Activated T-helper 1 cell treated with anti-CD3 and anti-CD28 coated beads, Interleukin-12 subunit alpha, Interleukin-12 subunit beta, Interleukin-2, Interleukin-4 antibody, amounts not matched to agents 30 ng/mL and 10 ng/mL and 1 ng/mL, durations not matched to agents 14 hours and 24 hours and 36 hours (primary cell): ENCODE measurements around the gene TAL1. TPM values are rescaled to one million over a fixed set of nuclear protein-coding genes. Genes with fewer than 3 reads are reported as not detected.

ENCODE experiments used
- DNase-seq: peaks from one replicate; pipeline ENCODE4 v3.0.0; 2021; ENCODE audit warnings: low spot score
- H3K27ac Mint-ChIP-seq: one replicate; pipeline ENCODE4 v1.8.0; 2021; ENCODE audit warnings: mild to moderate bottlenecking, mixed read lengths
- H3K27me3 Mint-ChIP-seq: one replicate; pipeline ENCODE4 v1.8.0; 2022; ENCODE audit warnings: mild to moderate bottlenecking, moderate library complexity, mixed read lengths; ENCODE audit not compliant: insufficient read depth
- H3K36me3 Mint-ChIP-seq: one replicate; pipeline ENCODE4 v1.8.0; 2021; ENCODE audit warnings: low read depth, mixed read lengths
- H3K4me1 Mint-ChIP-seq: one replicate; pipeline ENCODE4 v1.8.0; 2021; ENCODE audit warnings: low read depth, mixed read lengths
- H3K4me3 Mint-ChIP-seq: one replicate; pipeline ENCODE4 v1.8.0; 2021; ENCODE audit warnings: mild to moderate bottlenecking, moderate library complexity, mixed read lengths
- H3K9me3 Mint-ChIP-seq: one replicate; pipeline ENCODE4 v1.8.0; 2021; ENCODE audit warnings: mixed read lengths
- intact Hi-C: fragments of 100-400 bp; cut with micrococcal nuclease; formaldehyde crosslinking; loops from one replicate; pipeline ENCODE4 v1.15.1; 2024
- total RNA-seq: library from RNA; stranded (reverse); gene quantifications from 2 replicates; pipeline ENCODE4 v1.2.3, GENCODE V29; 2022

The TAL1 gene
- total RNA-seq, 1 donor from 2014 or later: not detected

GRCh38 chr1:47216278-47217059 is 15.6 kb downstream of the TAL1 start:
- no peak overlapping the region for H3K27ac Mint-ChIP-seq
- intact Hi-C loops: no loop called here
- peaks cover 2% of the 10 kb centered on the region for H3K27me3 Mint-ChIP-seq
- no peak for DNase-seq
- H3K4me3 Mint-ChIP-seq: no peak overlapping the region
- H3K36me3 Mint-ChIP-seq: no peaks in the 10 kb centered on the region
- H3K9me3 Mint-ChIP-seq: no peaks in the 10 kb centered on the region
- no peaks in the 10 kb centered on the region for H3K4me1 Mint-ChIP-seq

GRCh38 chr1:47215713-47216112 is 16.3 kb downstream of the TAL1 start:
- Mint-ChIP-seq H3K4me1 (no peaks in the 10 kb centered on the region), H3K27ac (no peak overlapping the region), H3K9me3 (no peaks in the 10 kb centered on the region), H3K4me3 (no peak overlapping the region), H3K36me3 (no peaks in the 10 kb centered on the region), H3K27me3 (peaks cover 2% of the 10 kb centered on the region)
- no peak for DNase-seq
- intact Hi-C loops: no loop called here

- Mint-ChIP-seq H3K36me3 (no peaks in the 10 kb centered on the region), H3K4me3 (no peak overlapping the region), H3K27me3 (peaks cover 2% of the 10 kb centered on the region), H3K4me1 (no peaks in the 10 kb centered on the region), H3K9me3 (no peaks in the 10 kb centered on the region), H3K27ac (no peak overlapping the region)
- no peak for DNase-seq
- intact Hi-C loops: no loop called here
Measured at GRCh38 chr1:47214549-47214948, 17.5 kb downstream of the TAL1 start.

- H3K27me3 Mint-ChIP-seq: peaks cover 4% of the 10 kb centered on the region
- no peak overlapping the region for H3K27ac Mint-ChIP-seq
- H3K36me3 Mint-ChIP-seq: no peaks in the 10 kb centered on the region
- intact Hi-C loops: no loop called here
- H3K4me3 Mint-ChIP-seq: no peak overlapping the region
- no peak for DNase-seq
- no peaks in the 10 kb centered on the region for H3K4me1 Mint-ChIP-seq
- H3K9me3 Mint-ChIP-seq: no peaks in the 10 kb centered on the region
Measured at GRCh38 chr1:47213230-47213963, 18.6 kb downstream of the TAL1 start.

- H3K9me3 Mint-ChIP-seq: no peaks in the 10 kb centered on the region
Measured at GRCh38 chr1:47212636-47213229, 19.3 kb downstream of the TAL1 start.

GRCh38 chr1:47211796-47212269 is 20.2 kb downstream of the TAL1 start:
- Mint-ChIP-seq H3K4me3 (no peak overlapping the region), H3K36me3 (no peaks in the 10 kb centered on the region), H3K27me3 (peaks cover 7% of the 10 kb centered on the region), H3K9me3 (no peaks in the 10 kb centered on the region), H3K4me1 (no peaks in the 10 kb centered on the region), H3K27ac (no peak overlapping the region)
- intact Hi-C loops: no loop called here
- no peak for DNase-seq

More at GRCh38 chr1:47212636-47213229, 19.3 kb downstream of the TAL1 start:
- H3K4me1 Mint-ChIP-seq: no peaks in the 10 kb centered on the region
- no peak for DNase-seq
- no peak overlapping the region for H3K4me3 Mint-ChIP-seq
- intact Hi-C loops: no loop called here
- H3K27ac Mint-ChIP-seq: no peak overlapping the region
- no peaks in the 10 kb centered on the region for H3K36me3 Mint-ChIP-seq
- H3K27me3 Mint-ChIP-seq: peaks cover 7% of the 10 kb centered on the region

- Mint-ChIP-seq H3K36me3 (no peaks in the 10 kb centered on the region), H3K4me1 (no peaks in the 10 kb centered on the region), H3K27ac (no peak overlapping the region), H3K27me3 (peaks cover 10% of the 10 kb centered on the region), H3K4me3 (no peak overlapping the region), H3K9me3 (no peaks in the 10 kb centered on the region)
- DNase-seq: no peak
- intact Hi-C loops: no loop called here
Measured at GRCh38 chr1:47210666-47211065, 21.4 kb downstream of the TAL1 start.

- Mint-ChIP-seq H3K36me3 (no peaks in the 10 kb centered on the region), H3K4me3 (no peak overlapping the region), H3K27me3 (peaks cover 10% of the 10 kb centered on the region), H3K4me1 (no peaks in the 10 kb centered on the region), H3K9me3 (no peaks in the 10 kb centered on the region), H3K27ac (no peak overlapping the region)
- intact Hi-C loops: no loop called here
- no peak for DNase-seq
Measured at GRCh38 chr1:47209725-47210325, 22.2 kb downstream of the TAL1 start.

GRCh38 chr1:47209091-47209490 is 22.9 kb downstream of the TAL1 start:
- H3K9me3 Mint-ChIP-seq: no peaks in the 10 kb centered on the region
- no peak overlapping the region for H3K27ac Mint-ChIP-seq
- no peak overlapping the region for H3K4me3 Mint-ChIP-seq
- intact Hi-C loops: no loop called here
- DNase-seq: no peak
- H3K4me1 Mint-ChIP-seq: no peaks in the 10 kb centered on the region
- no peaks in the 10 kb centered on the region for H3K36me3 Mint-ChIP-seq
- H3K27me3 Mint-ChIP-seq: peaks cover 16% of the 10 kb centered on the region

GRCh38 chr1:47208374-47208850 is 23.6 kb downstream of the TAL1 start:
- H3K27ac Mint-ChIP-seq: no peak overlapping the region

GRCh38 chr1:47207803-47208373 is 24.1 kb downstream of the TAL1 start:
- no peaks in the 10 kb centered on the region for H3K36me3 Mint-ChIP-seq
- no peak overlapping the region for H3K4me3 Mint-ChIP-seq
- no peaks in the 10 kb centered on the region for H3K9me3 Mint-ChIP-seq
- peaks cover 23% of the 10 kb centered on the region for H3K27me3 Mint-ChIP-seq
- no peak overlapping the region for H3K27ac Mint-ChIP-seq
- H3K4me1 Mint-ChIP-seq: no peaks in the 10 kb centered on the region
- DNase-seq: no peak
- intact Hi-C loops: no loop called here

More at GRCh38 chr1:47208374-47208850, 23.6 kb downstream of the TAL1 start:
- Mint-ChIP-seq H3K27me3 (peaks cover 17% of the 10 kb centered on the region), H3K36me3 (no peaks in the 10 kb centered on the region), H3K9me3 (no peaks in the 10 kb centered on the region), H3K4me1 (no peaks in the 10 kb centered on the region), H3K4me3 (no peak overlapping the region)
- intact Hi-C loops: no loop called here
- no peak for DNase-seq

- Mint-ChIP-seq H3K9me3 (no peaks in the 10 kb centered on the region), H3K27me3 (peaks cover 26% of the 10 kb centered on the region), H3K27ac (no peak overlapping the region), H3K4me3 (no peak overlapping the region), H3K36me3 (no peaks in the 10 kb centered on the region), H3K4me1 (no peaks in the 10 kb centered on the region)
- DNase-seq: no peak
- intact Hi-C loops: no loop called here
Measured at GRCh38 chr1:47205918-47206317, 26.1 kb downstream of the TAL1 start.
